HG03575 (cell line): ENCODE measurements around the gene GGACT.
A peak's percentile ranks its signal among the peaks of the same experiment; 100 is the strongest.
"Not testable (repeated sequence)": the region's sequence is repeated elsewhere in the genome, so short reads cannot be mapped to it uniquely, and the experiment has no call there.

Experiments used
- ATAC-seq: cut with Tn5 transposase; IDR thresholded peaks from one replicate; pipeline ENCODE4 v1.9.1; 2021; ENCODE audit not compliant: unreplicated experiment, insufficient number of reproducible peaks, low FRiP score; ENCODE audit errors: extremely low read depth

The GGACT gene

GRCh38 chr13:100588331-100589177, at the start of gene GGACT:
Gene GGACT (minus strand): TSS chr13:100588789. CDS start chr13:100532591, 56,198 bp downstream.
- ATAC-seq: peak; percentile 65

GRCh38 chr13:100637796-100638195, 49.2 kb upstream of the GGACT start:
- ATAC-seq: no peak

- no peak for ATAC-seq
These were observed 48.8 kb upstream of the GGACT start for GRCh38 chr13:100637380-100637779.

GRCh38 chr13:100636441-100636840, 47.9 kb upstream of the GGACT start:
- no peak for ATAC-seq

- no peak for ATAC-seq
These were observed 47.4 kb upstream of the GGACT start for GRCh38 chr13:100636004-100636403.

GRCh38 chr13:100634696-100635095, 46.1 kb upstream of the GGACT start:
- no peak for ATAC-seq

- ATAC-seq: no peak
These were observed 44.9 kb upstream of the GGACT start for GRCh38 chr13:100633461-100633860.

GRCh38 chr13:100630555-100630954, 42.0 kb upstream of the GGACT start:
- ATAC-seq: no peak

- ATAC-seq: no peak
These were observed 38.5 kb upstream of the GGACT start for GRCh38 chr13:100627120-100627519.

- no peak for ATAC-seq
These were observed 36.9 kb upstream of the GGACT start for GRCh38 chr13:100625447-100625846.

GRCh38 chr13:100620792-100621191, 32.2 kb upstream of the GGACT start:
- no peak for ATAC-seq

GRCh38 chr13:100619940-100620339, 31.4 kb upstream of the GGACT start:
- no peak for ATAC-seq

GRCh38 chr13:100618897-100619296, 30.3 kb upstream of the GGACT start:
- not testable (repeated sequence) for ATAC-seq

- ATAC-seq: no peak
These were observed 24.4 kb upstream of the GGACT start for GRCh38 chr13:100613031-100613430.

- ATAC-seq: no peak
These were observed 23.3 kb upstream of the GGACT start for GRCh38 chr13:100611678-100612492.

- no peak for ATAC-seq
These were observed 22.1 kb upstream of the GGACT start for GRCh38 chr13:100610391-100611347.

GRCh38 chr13:100608906-100609305, 20.3 kb upstream of the GGACT start:
- ATAC-seq: peak; percentile 95

- ATAC-seq: no peak
These were observed 19.9 kb upstream of the GGACT start for GRCh38 chr13:100608489-100608888.
